Omental fat pad (tissue), 4 donors: ENCODE data around the gene FAM156B. TPM values are rescaled to one million over a fixed set of nuclear protein-coding genes. Genes with fewer than 3 reads are reported as not detected.
A peak's percentile ranks its signal among the peaks of the same experiment; 100 is the strongest.
"Not testable (repeated sequence)": the region's sequence is repeated elsewhere in the genome, so short reads cannot be mapped to it uniquely, and the experiment has no call there.

ENCODE experiments used
- ATAC-seq: fragments of 150-250 bp; one replicate; pipeline ENCODE4 v1.9.1; 2016; ENCODE audit warnings: mild to moderate bottlenecking, moderate library complexity; ENCODE audit not compliant: low FRiP score
- DNase-seq: peaks from one replicate; pipeline ENCODE4 v3.0.0-alpha.2; 2019; ENCODE audit warnings: low spot score
- total RNA-seq, 4 donors: library from RNA; depleted of rRNA; stranded (reverse); fragments of >200 nt; gene quantifications; one replicate each; pipeline ENCODE4 v1.1.0, GENCODE V29; 2016
- TF ChIP-seq, protein P1 (sequence below), 3 donors: fragments of 450-650 bp; IDR thresholded peaks; one replicate each; pipeline ENCODE4 v1.5.1; 2016 to 2017; ENCODE audit warnings: antibody characterized with exemption in 3 of 3, mild to moderate bottlenecking in 3 of 3, moderate library complexity in 2 of 3

Gene FAM156B, protein sequence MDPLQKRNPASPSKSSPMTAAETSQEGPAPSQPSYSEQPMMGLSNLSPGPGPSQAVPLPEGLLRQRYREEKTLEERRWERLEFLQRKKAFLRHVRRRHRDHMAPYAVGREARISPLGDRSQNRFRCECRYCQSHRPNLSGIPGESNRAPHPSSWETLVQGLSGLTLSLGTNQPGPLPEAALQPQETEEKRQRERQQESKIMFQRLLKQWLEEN
- total RNA-seq, result 10 to 100 TPM; 21.0 to 25.5 (median 24.5) TPM

DNA sequence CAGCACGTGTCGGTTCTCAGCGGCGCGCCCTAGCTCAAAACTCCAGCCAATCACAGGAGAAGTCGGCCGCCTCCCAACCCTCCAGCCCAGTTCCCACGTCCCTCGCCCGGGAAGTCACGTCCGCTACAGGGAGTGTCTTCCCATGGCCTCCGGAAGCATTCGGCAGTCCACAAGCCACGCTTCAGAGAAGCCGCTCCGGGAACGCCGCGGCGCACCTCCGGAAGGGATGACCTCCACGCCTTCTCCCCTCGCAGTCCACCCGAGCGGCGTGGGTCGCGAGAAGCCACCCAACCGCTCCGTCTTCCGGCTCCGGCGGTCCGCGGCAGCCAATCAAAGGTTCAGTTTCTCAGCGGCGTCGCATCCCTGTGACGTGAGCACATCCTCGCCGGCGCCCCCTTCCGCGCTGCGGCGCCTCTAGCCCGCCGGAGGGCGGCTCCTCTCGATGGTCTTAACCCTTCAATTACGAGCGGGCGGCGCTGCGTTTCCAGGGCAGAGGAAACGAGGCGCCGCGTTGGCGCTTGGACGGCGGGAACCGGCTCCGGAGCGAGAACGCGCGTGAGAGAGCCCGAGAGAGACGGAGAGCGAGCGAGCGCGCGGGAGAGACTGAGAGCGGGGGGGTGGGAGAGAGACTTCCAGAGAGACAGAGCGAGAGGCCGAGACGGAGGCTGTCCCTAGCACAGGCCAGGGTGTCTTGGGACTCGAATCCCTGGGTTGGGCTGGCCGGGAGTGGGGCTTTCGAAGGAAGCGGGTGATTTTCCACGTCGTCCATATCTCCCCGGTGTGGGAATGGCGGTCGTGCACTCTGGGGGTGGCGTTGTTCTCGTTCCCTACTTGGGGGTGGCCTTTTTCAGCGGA is at the start of gene FAM156B:
FAM156B (plus strand) TSS at position 476 of the 855 bp plus-strand sequence. CDS start 9,896 bp downstream, outside the sequence.
- not testable (repeated sequence) for DNase-seq
- peak; percentile 86 for ATAC-seq

DNA sequence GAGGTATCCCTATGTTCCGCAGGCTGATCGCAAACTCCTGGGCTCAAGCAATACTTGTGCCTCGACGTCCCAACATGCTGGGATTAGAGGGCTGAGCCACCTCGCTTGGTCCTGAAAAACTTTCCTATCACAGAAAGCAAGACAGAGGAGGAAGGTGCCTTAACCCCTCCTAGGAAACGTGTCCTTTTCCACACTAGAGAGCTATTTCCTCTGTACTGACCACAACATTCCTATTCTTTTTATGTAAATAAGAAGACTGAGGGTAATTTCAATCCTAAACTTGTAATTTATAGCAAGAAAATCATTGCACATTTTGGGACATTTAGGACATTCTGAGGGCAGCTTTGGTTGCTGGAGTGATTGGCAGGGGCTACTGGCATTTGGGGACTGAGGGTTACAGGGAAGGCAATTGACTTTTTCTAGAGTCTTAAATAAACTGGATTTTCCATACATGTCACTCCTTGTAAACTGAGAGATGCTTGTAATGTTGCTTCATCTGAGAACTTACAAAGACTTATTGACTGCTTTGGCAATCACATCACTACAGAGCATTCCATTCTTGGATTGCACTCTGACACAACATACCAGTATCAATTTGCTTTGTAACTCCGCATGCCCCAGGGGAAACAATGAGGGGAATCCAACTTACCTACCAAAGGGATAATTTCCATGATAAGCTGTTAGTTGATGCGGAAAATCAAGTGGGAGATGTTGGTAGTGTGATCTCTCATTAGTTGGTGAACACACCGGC is 44.8 kb upstream of the FAM156B start:
- no peak for DNase-seq
- TF ChIP-seq, protein P1, sequence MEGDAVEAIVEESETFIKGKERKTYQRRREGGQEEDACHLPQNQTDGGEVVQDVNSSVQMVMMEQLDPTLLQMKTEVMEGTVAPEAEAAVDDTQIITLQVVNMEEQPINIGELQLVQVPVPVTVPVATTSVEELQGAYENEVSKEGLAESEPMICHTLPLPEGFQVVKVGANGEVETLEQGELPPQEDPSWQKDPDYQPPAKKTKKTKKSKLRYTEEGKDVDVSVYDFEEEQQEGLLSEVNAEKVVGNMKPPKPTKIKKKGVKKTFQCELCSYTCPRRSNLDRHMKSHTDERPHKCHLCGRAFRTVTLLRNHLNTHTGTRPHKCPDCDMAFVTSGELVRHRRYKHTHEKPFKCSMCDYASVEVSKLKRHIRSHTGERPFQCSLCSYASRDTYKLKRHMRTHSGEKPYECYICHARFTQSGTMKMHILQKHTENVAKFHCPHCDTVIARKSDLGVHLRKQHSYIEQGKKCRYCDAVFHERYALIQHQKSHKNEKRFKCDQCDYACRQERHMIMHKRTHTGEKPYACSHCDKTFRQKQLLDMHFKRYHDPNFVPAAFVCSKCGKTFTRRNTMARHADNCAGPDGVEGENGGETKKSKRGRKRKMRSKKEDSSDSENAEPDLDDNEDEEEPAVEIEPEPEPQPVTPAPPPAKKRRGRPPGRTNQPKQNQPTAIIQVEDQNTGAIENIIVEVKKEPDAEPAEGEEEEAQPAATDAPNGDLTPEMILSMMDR (IDR thresholded peaks at IDR 0.05), result no peak

DNA sequence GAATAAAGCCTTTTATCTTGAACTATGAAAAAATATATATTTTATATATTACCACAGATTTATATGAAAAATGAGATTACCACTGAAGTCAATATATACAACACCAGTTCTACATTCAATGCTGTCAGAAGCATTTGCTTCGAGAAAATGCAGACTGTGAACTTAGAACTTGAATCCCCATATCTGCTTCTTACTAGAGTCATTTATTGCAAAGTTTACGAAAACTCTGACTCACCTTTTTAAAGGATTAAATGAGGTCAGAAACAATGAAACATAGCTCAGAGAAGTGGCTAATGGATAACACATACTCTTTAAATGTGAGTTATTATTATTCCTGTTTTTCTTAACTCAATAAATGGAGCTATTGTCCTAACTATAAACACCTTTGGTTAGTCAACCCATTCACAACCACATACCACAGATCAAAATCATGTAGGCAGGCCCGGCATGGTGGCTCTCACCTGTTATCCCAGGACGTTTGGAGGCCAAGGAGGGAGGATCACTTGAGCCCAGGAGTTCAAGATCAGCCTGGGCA is 40.1 kb upstream of the FAM156B start:
- not testable (repeated sequence) for DNase-seq, ATAC-seq

More for the DNA sequence above, 44.8 kb upstream of the FAM156B start:
- no peak for ATAC-seq

DNA sequence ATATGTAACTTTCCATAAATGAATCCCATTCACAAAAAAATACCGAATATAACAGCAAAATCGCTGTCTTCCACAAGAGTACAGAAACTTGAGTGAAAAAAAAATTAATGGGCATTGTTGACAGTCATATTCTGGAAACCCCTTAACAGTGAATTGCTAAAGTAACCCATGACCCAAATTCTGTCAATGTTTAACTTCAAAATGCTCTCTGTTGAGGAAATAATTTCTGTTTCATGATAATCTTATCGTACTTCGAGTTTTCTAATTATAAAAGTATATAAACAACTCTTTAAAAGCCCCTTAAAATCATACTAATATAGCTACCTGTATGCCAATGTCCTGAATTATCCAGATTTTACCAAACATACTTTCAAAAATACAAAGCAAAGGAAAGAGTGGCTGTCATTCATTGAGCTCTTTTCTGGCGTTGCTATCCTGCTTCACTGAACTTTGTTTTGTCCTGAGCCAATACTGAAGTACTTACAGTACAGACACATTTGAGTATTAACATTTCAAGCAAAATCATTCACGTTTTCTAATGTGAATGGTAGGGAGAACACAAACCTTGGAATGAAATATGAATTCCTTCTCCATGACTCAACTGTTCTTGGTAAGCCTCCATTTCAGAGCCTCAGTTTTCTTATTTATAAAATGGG is 31.7 kb upstream of the FAM156B start:
- DNase-seq, result no peak
- TF ChIP-seq, protein P1 (IDR thresholded peaks at IDR 0.05), result no peak
- ATAC-seq, result no peak

DNA sequence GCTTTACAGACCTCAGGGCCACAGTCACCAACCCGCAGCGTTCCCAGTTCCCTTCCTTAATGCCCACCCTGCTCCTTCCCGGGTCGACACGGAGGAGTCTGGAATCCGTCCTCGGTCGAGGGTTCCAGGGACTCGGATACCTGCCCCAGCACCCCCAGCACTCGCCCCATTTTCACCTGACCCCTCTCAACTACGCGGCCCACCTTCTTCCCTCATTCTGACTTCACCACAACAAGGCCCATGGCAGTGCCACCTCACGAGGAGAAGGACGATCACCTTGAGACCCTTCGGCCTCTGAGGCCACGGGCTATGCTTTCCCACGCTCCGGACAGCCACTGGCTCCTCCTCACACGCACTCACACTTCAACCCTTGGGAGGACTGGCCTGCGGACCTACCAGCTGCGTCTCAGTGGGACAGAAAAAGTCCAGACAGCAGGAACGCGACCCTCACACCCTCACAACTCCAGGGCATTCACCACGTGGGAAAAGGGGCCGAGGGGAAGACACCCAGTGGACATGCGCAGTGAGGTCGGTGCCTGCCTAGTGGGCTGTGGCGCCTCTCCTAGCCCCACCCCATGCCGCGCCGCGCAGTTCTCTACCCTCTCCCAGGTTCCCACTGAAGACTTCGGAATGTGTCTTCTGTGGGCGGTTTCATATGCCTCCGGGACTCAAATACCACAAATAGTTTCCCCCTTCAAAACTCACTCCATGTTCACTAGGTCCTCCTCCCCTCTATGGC is 29.4 kb upstream of the FAM156B start, which contains the start of gene XAGE3:
XAGE3 (minus strand) TSS at position 474 of the 739 bp plus-strand sequence. CDS start 950 bp downstream, outside the sequence.
- ATAC-seq, result no peak
- no peak for DNase-seq
- TF ChIP-seq, protein P1 (IDR thresholded peaks at IDR 0.05), result no peak

DNA sequence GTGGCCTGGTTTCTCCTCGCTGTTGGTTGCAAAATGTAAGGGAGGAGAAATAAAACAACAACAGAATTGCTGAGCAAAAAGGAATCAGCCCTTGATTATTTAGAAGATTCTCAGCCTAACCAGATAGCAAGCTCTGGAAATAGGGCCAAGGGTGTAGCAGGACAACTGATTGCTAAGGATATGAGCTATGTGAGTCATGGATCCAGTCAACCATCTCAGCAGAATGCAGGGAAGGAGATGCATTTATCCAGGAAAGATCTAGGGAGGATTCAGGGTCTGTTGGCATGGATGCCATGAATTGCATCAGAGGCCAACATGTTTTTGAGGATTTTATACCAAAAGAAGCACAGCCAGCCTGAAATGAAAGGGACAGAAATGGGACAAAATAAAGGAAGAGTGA is 27.1 kb upstream of the FAM156B start:
- ATAC-seq (no peak), DNase-seq (no peak)
- TF ChIP-seq, protein P1 (IDR thresholded peaks at IDR 0.05), result no peak

DNA sequence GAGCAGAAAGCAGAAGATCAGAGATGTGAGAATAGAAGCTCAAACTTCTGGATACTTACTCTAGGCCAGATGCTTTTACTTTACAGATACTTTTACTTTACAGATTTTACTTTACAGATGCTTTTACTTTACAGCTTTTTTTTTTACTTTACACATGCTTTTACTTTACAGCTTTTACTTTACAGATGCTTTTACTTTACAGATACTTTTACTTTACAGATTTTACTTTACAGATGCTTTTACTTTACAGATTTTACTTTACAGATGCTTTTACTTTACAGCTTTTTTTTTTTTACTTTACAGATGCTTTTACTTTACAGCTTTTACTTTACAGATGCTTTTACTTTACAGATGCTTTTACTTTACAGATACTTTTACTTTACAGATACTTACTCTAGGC is 23.3 kb upstream of the FAM156B start:
- not testable (repeated sequence) for ATAC-seq, DNase-seq
